Transverse colon (tissue), 4 donors: ENCODE data around the gene RHOH.

ENCODE experiments used
- CTCF ChIP-seq, 5 experiments: fragments of 200-600 bp in 3 of 5; fragments of 450-650 bp in 2 of 5; sonication (generic) in 3 of 5; IDR thresholded peaks; 1 replicate in 2 of 5; 2 replicates in 3 of 5; pipeline ENCODE4 v1.5.1; 2016 to 2017; ENCODE audit warnings: antibody characterized with exemption in 5 of 5, inconsistent platforms in 3 of 5, mild to moderate bottlenecking in 2 of 5, moderate library complexity in 1 of 5
- EP300 ChIP-seq: sonication (generic); formaldehyde crosslinking; IDR thresholded peaks from one replicate; pipeline ENCODE4 v1.6.1; 2017; ENCODE audit warnings: antibody characterized with exemption, low read depth
- POLR2A ChIP-seq: fragments of 450-650 bp; IDR thresholded peaks from one replicate; pipeline ENCODE4 v1.6.1; 2016; ENCODE audit warnings: antibody characterized with exemption, mild to moderate bottlenecking, moderate library complexity
- POLR2AphosphoS5 ChIP-seq, 3 donors: sonication (generic); formaldehyde crosslinking; IDR thresholded peaks; one replicate each; pipeline ENCODE4 v1.6.1; 2016; ENCODE audit warnings: antibody characterized with exemption in 3 of 3

- TF ChIP-seq POLR2A (no peak), EP300 (no peak), POLR2AphosphoS5 (IDR thresholded peaks at IDR 0.05) (no peak), CTCF (IDR thresholded peaks at IDR 0.05) (no peak)
These were observed 88.9 kb downstream of the RHOH start for GRCh38 chr4:40285692-40286091.
